GM12892 (cell line): ENCODE data around the gene CPT1B.

Source experiments
- DNase-seq: peaks from one replicate; pipeline ENCODE4 v3.0.0; 2011; ENCODE audit not compliant: insufficient read length
- FAIRE-seq: peaks from 2 replicates; lab custom pipeline; 2011; peaks lifted over from hg19 to GRCh38; lab: Jason Lieb, UNC
- POLR2A ChIP-seq: IDR thresholded peaks from 2 replicates; pipeline ENCODE4 v1.6.1; 2011; ENCODE audit warnings: low read depth, low read length, control low read depth
- POLR2AphosphoS5 ChIP-seq: IDR thresholded peaks from 2 replicates; pipeline ENCODE4 v1.6.1; 2011; ENCODE audit warnings: low read depth, low read length, control low read depth
- TAF1 ChIP-seq: IDR thresholded peaks from 2 replicates; pipeline ENCODE4 v1.6.1; 2011; ENCODE audit warnings: low read depth, mild to moderate bottlenecking, control low read depth, low read length, borderline replicate concordance

CPT1B gene

DNA sequence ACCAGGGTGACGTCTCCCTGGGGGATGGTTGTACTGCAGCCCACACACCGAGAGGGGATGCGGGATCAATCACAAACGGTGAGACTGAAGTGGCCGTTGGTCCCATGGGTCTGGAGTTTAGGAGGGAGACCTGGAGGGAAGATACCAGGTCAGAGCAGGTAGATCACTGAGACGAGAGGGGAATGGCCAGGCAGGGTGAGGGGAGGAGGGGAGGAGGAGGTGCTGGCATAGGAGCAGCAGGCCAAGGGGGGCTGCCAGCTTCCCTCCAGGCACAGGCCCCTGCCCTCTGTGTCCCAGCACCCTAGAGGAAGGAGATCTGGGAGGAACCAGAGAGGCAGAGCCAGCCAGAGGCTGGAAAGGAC is 29.4 kb upstream of the CPT1B start:
- no peak for TF ChIP-seq POLR2A
- TF ChIP-seq POLR2AphosphoS5 = no peak
- TF ChIP-seq TAF1 = no peak
- no peak for DNase-seq
- no peak for FAIRE-seq

DNA sequence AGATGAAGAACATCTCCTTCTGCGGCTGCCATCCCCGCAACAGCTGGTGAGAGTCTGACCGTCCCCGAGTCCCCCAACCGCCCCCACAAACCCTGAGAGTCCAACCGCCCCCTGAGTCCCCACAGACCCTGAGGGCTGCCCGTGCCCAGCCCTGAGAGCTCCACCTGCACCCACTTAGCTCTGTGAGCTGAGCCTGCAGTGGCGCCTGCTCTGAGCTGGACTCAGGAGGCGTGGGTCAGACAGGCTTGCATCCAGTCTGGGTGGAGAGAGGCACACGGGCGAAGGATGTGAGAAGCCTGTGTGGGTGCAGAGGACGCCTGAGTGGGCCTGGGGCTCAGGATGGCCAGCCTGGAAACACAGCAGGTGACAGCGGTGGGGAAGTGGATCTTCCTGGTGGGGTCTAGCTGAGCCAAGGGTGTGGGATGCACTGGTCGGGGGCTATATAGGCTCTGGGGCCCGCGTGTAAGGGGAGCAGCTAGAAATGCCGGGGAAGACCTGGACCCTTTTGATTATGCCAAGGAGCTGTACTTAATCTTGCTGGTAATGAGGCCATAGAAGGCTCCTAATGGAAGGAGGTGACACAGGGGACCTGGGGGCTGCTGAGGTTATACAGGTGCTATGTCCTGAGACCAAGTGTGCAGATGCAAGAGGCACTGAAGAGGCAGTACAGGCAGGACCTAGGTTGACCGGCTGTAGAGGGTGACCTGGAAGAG is 28.9 kb upstream of the CPT1B start:
- FAIRE-seq (no peak), DNase-seq (no peak)
- TF ChIP-seq POLR2A (no peak), TAF1 (no peak), POLR2AphosphoS5 (no peak)

GRCh38 chr22:50606165-50606945 is 28.1 kb upstream of the CPT1B start:
- FAIRE-seq (no peak), DNase-seq (peak; percentile 40)
- TF ChIP-seq TAF1 (no peak), POLR2AphosphoS5 (no peak), POLR2A (no peak)

DNA sequence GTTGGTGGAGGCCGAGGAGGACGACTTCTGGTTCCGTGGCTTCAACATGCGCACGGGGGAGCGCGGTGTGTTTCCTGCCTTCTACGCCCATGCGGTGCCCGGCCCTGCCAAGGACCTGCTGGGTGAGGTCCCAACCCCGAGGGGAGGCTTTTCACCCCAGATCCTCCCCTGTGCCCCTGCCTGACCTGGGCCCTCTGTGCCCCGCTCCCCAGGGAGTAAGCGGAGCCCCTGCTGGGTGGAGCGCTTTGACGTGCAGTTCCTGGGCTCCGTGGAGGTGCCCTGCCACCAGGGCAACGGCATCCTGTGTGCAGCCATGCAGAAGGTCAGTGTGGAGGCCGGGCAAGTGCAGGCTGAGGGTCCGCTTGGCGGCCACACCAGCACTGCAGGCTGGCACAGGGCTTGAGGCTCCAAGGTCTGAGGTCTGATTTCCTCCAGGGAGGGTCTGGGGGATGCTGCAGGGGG is 27.4 kb upstream of the CPT1B start:
- DNase-seq (no peak), FAIRE-seq (no peak)
- no peak for TF ChIP-seq POLR2A
- no peak for TF ChIP-seq TAF1
- TF ChIP-seq POLR2AphosphoS5 = no peak

DNA sequence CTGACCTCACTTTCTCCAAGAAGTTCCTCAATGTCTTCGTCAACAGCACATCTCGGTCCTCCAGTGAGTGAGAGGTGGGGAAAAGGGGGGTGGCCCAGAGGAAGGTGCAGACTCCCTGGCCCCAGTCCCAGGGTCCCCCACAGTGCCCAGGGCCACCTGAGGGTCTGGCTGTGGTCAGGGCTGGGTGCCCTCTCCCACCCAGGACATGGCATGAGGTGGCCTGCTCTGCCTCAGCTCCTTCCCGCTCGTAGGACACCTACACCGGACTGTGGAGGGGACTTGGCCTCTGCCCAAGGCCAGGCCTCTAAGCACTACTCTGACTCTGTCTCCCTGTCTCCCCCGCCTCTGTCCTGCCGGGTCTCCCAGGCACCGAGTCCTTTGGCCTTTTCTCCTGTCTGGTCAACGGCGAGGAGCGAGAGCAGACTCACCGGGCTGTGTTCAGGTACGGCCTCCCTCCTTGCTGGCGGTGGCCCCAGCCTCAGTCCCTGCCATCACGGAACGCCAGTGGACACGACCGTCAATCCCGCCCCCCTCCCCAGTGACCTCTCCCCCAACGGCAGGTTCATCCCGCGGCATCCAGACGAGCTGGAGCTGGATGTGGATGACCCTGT is 26.9 kb upstream of the CPT1B start:
- DNase-seq = peak; percentile 35
- no peak for FAIRE-seq
- TF ChIP-seq TAF1 = no peak
- no peak for TF ChIP-seq POLR2A
- TF ChIP-seq POLR2AphosphoS5 = no peak

- DNase-seq (no peak), FAIRE-seq (no peak)
- TF ChIP-seq POLR2AphosphoS5 (no peak), TAF1 (no peak), POLR2A (no peak)
These were observed 26.2 kb upstream of the CPT1B start for GRCh38 chr22:50604256-50605001.

DNA sequence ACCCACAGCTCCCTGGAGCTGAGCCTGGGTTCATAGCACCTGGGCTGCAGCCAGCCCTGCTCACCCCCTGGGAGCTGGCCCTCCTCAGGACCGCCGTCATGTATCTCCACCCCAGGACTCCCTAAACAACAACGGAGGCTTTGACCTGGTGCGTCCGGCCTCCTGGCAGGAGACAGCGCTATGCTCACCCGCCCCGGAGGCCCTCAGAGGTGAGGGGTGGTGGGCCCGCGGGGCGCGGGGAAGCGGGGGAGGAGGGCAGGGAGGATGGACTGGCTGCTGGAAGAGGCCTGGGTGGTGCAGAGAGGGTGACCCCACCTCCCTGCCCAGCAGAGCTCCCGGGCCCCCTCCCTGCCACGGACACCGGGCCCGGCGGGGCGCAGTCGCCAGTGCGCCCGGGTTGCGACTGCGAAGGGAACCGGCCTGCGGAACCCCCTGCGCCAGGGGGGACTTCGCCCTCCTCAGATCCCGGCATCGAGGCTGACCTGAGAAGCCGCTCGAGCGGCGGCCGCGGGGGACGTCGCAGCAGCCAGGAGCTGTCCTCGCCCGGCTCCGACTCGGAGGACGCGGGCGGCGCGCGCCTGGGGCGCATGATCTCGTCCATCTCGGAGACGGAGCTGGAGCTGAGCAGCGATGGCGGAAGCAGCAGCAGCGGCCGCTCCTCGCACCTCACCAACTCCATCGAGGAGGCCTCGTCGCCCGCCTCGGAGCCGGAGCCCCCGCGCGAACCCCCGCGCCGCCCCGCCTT is 25.5 kb upstream of the CPT1B start:
- TF ChIP-seq POLR2AphosphoS5 (no peak), TAF1 (no peak), POLR2A (no peak)
- DNase-seq = no peak
- FAIRE-seq = no peak

DNA sequence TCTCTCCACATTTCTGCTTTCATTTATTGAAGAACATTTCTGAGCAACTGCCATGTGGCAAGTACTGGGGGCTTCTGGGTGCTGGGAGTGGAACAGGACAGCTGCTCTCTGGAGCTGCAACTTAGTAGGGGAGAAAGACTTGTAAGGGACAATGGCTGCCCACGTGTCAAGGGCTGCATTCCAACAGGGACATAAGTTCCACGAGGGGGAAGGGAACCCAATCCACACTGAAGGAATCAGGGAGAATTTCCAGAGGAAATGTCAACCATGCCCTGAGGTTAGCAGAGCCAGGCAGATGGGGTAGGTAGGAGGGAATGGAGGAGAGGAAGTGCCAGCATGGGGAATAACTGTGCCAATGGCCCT is 24.1 kb upstream of the CPT1B start:
- TF ChIP-seq TAF1 (no peak), POLR2AphosphoS5 (no peak), POLR2A (no peak)
- DNase-seq = no peak
- no peak for FAIRE-seq

GRCh38 chr22:50601669-50602337 is 23.6 kb upstream of the CPT1B start:
- TF ChIP-seq POLR2A = no peak
- no peak for DNase-seq
- FAIRE-seq = no peak

- DNase-seq (no peak), FAIRE-seq (no peak)
These were observed 22.9 kb upstream of the CPT1B start for GRCh38 chr22:50600967-50601668.

More at GRCh38 chr22:50600967-50601668, 22.9 kb upstream of the CPT1B start:
- no peak for TF ChIP-seq POLR2AphosphoS5
- no peak for TF ChIP-seq POLR2A
- TF ChIP-seq TAF1 = no peak
